ENCODE data around the gene SH3BP1.
"Not testable (repeated sequence)": the region's sequence is repeated elsewhere in the genome, so short reads cannot be mapped to it uniquely, and the experiment has no call there.

Gene SH3BP1

GRCh38 chr22:37634417-37634924 lies 5.0 kb upstream of the SH3BP1 start:
- DNase-seq: no peak

DNA sequence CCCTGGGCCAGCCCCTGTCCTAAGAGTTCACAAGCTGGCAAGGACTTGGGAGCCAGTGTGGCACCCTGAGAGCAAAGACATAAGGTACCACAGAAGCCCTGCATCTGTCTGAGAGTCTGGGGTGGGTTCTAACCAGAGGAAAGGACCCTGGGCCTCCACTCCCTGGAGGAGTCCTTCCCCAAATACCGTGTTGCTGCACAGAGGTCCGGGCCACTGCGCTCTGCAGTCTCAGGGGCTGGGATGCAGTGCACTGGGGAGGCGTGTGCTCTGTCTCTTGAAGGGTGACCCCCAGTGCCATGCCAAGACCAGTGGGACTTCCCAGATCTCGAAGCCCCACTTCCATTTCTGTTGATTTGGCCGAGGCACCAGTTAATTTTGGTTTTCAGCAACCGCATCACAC lies 4.3 kb upstream of the SH3BP1 start:
- DNase-seq: no peak

DNA sequence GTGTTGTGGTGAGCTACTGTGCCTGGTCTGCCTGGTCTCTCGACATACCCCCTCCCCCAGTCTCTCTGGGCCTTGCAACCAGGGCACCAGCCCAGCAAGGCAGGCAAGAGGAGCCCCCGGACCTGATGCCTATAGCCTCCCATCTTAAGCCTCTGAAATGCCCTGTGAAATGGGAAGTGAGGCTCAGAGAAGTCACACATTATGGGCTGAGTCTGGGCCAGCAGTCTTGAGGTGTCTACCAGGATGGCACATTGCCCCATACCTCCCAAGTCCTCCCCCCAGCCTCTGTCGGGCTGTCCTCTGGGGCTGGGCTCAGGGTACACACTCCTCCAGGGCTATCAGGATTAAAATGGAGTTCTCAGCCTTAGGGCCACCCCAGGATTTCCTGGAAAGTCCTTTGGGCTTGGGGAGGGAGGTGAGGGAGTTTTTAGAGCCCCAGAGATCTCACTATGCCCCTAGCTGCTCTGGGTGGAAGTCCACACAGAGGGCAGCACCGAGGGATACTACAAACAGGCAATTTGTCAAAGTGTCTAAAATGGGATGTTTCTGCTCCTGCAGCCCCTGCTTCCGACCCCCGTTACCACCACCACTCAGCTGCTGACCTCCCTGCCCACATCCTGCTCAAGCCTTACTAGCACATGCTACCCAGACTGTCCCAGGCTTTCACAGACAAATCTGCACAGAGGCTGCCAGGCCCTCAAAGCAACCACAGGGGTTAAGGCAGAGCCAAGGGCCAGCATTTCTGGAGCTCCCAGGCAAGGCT lies 3.1 kb upstream of the SH3BP1 start:
- DNase-seq: no peak

GRCh38 chr22:37636949-37637273 lies 2.6 kb upstream of the SH3BP1 start:
- no peak for DNase-seq

DNA sequence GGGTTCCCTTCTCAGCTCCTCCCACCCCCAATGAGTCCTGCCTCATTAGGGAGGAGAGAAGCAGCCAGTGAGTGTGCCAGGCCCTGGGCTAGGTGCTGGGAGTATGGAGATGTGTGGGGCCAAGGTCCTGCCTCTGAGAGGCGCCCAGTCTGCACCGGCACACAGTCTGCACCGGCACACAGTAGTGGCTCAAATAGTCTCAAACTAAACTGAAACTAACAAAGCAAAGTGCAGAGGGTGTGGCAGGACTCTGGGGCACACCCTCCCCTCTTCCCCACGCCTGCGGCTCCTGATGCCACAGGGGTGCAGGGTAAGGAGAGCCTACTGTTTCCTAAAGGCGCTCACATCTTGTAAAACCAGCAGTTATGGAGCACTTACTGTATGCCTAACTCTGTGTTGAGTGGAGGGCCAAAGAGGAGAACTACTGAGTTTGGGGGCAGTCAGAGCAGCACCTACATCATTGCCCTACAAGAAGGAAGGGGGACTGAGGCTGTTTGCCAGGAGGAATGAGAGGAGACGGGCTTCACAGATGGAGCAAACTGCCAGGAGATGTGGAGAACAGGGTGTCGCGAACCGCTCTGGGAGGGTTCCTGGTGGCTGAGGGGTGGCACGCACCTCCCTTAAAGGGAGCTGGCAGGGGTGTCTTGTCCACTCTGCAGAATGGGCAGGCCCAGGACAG lies 939 bp upstream of the SH3BP1 start:
- no peak for DNase-seq

DNA sequence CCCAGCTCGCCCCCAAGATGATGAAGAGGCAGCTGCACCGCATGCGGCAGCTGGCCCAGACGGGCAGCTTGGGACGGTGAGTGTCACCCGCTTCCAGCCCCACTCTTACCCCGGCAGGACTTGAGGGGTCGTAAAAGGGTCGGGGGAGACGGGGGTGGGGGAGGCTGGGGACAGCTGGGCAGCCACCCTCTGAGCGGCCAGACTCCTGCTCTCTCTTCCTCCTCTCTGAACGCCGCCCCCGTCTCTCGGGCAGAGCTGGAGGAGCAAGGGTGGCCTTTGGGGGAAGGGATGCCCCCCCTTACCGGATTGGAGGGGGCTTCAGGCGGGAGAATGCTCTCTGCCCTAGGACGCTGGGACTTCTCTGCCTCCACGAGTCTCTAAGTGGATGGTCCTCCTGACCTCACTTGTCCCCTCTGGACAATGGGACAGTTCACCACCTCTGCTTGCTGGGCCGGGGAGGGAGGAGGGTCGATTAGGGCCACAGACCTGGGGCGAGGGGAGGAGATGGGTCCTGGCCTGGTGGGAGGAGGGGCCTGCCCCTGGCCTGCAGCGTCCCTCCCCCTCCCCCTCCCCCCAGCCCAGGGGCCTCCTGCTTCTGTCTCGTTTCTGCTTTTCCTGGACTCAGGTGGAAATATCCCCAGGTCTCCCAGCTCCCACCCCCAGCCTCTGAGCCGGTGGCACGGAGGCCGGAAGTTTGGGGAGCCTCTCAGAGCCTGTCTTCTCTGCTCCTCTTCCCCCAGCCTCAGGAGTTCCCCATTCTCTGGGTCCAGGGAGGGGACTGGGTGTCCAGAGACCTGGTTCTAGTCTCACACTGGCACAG lies 512 bp downstream of the SH3BP1 start:
- DNase-seq: no peak

GRCh38 chr22:37640591-37641560 lies 1.4 kb downstream of the SH3BP1 start:
- DNase-seq: no peak

DNA sequence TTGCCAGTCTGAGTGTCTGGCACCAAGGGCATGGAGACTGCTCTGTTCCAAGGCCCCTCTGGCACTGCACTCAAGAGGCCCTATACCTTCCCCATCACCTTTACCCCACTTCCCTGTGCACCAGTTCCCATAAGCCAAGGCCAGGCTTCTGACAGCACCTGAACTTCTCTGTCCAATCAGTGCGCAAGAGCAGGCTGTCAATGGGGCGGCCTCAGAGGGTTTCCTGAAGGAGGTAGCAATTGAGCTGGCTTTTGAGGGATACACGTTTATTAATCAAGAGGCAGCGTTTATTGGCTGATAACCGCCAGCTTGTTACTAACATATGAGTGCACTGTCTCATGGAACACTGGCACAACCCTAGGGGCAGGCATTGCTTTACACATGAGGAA lies 2.1 kb downstream of the SH3BP1 start:
- DNase-seq: no peak

DNA sequence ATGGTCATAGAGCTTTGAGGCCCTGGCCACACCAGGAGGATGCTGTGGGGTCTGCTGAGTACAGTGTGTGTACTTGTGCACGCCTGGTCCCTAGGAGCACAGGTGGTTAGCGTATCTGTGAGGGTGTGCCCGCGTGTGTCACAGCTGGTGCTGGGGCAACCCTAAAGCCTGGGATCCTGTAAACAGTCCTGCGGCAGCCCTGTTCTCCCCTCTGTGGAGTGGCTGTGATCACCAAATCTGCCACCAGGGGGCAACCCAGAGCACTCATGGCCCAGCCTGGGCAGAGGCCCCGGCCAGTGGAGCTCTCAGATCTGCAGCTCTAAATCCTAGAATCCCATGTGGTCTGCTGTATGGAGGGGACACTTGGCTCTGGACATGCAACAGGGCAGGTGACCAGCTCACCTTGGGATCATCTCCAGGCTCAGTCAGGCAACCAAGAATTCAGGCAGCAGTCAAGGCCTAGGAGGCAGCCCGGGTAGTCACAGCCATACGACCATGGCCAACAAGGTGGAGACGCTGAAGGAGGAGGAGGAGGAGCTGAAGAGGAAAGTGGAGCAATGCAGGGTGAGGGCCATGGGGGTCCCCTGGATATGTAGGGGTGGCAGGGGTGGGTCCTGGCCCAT lies 3.9 kb downstream of the SH3BP1 start:
- peak; percentile 59 for DNase-seq

- DNase-seq: no peak
Observed at GRCh38 chr22:37647317-37647716, 7.8 kb downstream of the SH3BP1 start.

GRCh38 chr22:37647928-37648327 lies 8.5 kb downstream of the SH3BP1 start:
- no peak for DNase-seq

- no peak for DNase-seq
Observed at GRCh38 chr22:37650463-37651136, 11.1 kb downstream of the SH3BP1 start.

- no peak for DNase-seq
Observed at GRCh38 chr22:37654563-37655251, 15.2 kb downstream of the SH3BP1 start.

DNA sequence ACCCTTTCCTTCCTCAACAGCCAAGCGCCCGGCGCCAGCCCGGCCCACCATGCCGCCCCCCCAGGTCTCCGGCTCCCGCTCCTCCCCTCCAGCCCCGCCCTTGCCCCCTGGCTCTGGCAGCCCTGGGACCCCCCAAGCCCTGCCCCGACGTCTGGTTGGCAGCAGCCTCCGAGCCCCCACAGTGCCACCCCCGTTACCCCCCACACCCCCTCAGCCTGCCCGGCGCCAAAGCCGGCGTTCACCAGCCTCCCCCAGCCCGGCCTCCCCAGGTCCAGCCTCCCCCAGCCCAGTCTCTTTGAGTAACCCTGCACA lies 15.7 kb downstream of the SH3BP1 start:
- DNase-seq: no peak

DNA sequence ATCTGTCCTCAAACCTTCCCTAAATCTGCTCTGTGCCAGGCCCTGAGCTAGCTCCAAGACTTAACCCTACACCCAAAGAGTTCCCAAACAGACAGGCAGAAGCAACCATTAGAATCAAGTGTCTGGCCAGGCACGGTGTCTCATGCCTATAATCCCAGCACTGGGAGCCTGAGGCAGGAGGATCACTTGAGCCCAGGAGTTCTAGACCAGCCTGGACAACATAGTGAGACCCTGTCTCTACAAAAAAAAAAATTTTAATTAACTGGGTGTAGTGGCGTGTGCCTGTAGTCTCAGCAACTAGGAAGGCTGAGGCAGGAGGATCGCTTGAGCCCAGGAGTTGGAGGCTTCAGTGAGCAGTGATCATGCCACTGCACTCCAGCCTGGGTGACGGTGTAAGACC lies 17.1 kb downstream of the SH3BP1 start:
- not testable (repeated sequence) for DNase-seq

- peak; percentile 21 for DNase-seq
Observed at GRCh38 chr22:37657590-37658132, 18.2 kb downstream of the SH3BP1 start.

GRCh38 chr22:37658133-37659065 lies 18.9 kb downstream of the SH3BP1 start, which contains the start of gene PDXP:
Gene PDXP, plus strand, starts transcription at chr22:37658723. Its CDS starts 60 bp downstream, at chr22:37658783.
- peak; percentile 100 for DNase-seq

DNA sequence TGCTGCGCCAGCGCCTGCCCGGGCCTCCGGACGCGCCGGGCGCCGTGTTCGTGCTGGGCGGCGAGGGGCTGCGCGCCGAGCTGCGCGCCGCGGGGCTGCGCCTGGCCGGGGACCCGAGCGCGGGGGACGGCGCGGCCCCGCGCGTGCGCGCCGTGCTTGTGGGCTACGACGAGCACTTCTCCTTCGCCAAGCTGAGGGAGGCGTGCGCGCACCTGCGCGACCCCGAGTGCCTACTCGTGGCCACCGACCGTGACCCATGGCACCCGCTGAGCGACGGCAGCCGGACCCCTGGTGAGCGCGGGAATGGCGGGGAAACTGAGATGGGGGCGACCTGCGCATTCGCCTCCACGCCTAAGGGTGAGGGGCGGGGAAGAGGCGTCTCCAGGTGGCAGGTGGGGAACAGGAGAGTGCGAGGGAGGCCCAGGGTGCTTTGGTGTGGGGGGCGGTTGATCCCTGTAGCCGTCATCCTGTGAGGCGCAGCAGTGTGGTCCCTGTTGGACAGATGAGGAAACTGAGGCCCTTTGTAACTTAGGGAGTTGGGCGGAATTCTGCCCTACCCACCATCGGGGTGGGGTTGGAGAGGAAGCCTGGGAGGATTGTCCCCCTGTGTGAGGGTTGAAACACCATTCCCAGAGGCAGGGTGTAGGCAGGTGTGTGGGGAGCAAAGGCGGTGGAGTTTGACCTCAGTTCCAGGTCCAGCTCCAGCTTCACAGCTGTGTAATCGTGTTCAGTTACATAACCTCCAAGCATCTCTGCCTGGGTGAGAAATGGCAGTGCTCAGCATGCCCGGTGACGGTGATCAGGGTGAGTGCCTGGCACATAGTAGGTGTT lies 19.8 kb downstream of the SH3BP1 start:
- DNase-seq: no peak

Measured in fibroblast of skin of right biceps (primary cell).